PC-9 (cell line): ENCODE data around the gene MYO1H. TPM values are rescaled to one million over a fixed set of nuclear protein-coding genes. Genes with fewer than 3 reads are reported as not detected.

Source experiments
- BruUV-seq: library from RNA; stranded (reverse); fragments of 400-500 nt; replicated peaks from 2 replicates; lab custom pipeline; 2021; lab: Mats Ljungman, UMichigan
- CTCF ChIA-PET: fragments of 300-600 bp; sonication (Branson Sonifier 250); formaldehyde crosslinking; loops from one replicate; lab custom pipeline; 2022; ENCODE audit warnings: antibody characterized with exemption; lab: Charles Lee
- POLR2A ChIA-PET: fragments of 300-600 bp; sonication (Branson Sonifier 250); formaldehyde crosslinking; loops from one replicate; lab custom pipeline; 2022; ENCODE audit warnings: antibody characterized with exemption; ENCODE audit not compliant: unreplicated experiment; lab: Charles Lee
- DNase-seq, 2 experiments: peaks; one replicate each; pipeline versions ENCODE4 v3.0.0 to v3.0.0-alpha.2; 2015 to 2022; ENCODE audit warnings: mixed read lengths in 1 of 2
- H2AFZ ChIP-seq: fragments of 200-600 bp; sonication (generic); 2 replicates; pipeline ENCODE4 v1.8.1; 2017; ENCODE audit warnings: antibody characterized with exemption
- H3F3A ChIP-seq: fragments of 200-600 bp; sonication (generic); 2 replicates; pipeline ENCODE4 v1.8.1; 2017; ENCODE audit warnings: antibody characterized with exemption, mild to moderate bottlenecking, low read depth; ENCODE audit not compliant: insufficient read depth
- H3K27ac ChIP-seq: fragments of 200-600 bp; sonication (generic); 2 replicates; pipeline ENCODE4 v1.6.1; 2016; ENCODE audit warnings: mixed run types
- H3K27me3 ChIP-seq: fragments of 200-600 bp; sonication (generic); 2 replicates; pipeline ENCODE4 v1.6.1; 2016; ENCODE audit warnings: low read depth, mixed run types; ENCODE audit not compliant: insufficient read depth
- H3K36me3 ChIP-seq: fragments of 200-600 bp; sonication (generic); 2 replicates; pipeline ENCODE4 v1.6.1; 2016; ENCODE audit warnings: low read depth, mixed run types
- H3K4me1 ChIP-seq: fragments of 200-600 bp; sonication (generic); replicated peaks from 2 replicates; pipeline ENCODE4 v1.6.1; 2016; ENCODE audit warnings: mixed run types; ENCODE audit not compliant: insufficient read depth
- H3K4me2 ChIP-seq: fragments of 200-600 bp; sonication (generic); 2 replicates; pipeline ENCODE4 v1.6.1; 2017; ENCODE audit warnings: mixed run types
- H3K4me3 ChIP-seq: fragments of 200-600 bp; sonication (generic); 2 replicates; pipeline ENCODE4 v1.6.1; 2016; ENCODE audit warnings: mixed run types
- H3K79me2 ChIP-seq: fragments of 200-600 bp; sonication (generic); 2 replicates; pipeline ENCODE4 v1.6.1; 2017; ENCODE audit warnings: low read depth, mixed run types
- H3K9me2 ChIP-seq: fragments of 200-600 bp; sonication (generic); 2 replicates; pipeline ENCODE4 v1.8.1; 2017; ENCODE audit warnings: mild to moderate bottlenecking; ENCODE audit not compliant: insufficient read depth
- H3K9me3 ChIP-seq: fragments of 200-600 bp; sonication (generic); 2 replicates; pipeline ENCODE4 v1.8.1; 2016; ENCODE audit warnings: low read depth; ENCODE audit not compliant: insufficient read depth
- H4K20me1 ChIP-seq: fragments of 200-600 bp; sonication (generic); 2 replicates; pipeline ENCODE4 v1.8.1; 2017; ENCODE audit not compliant: insufficient read depth
- EZH2 ChIP-seq: fragments of 200-600 bp; sonication (generic); IDR thresholded peaks from 2 replicates; pipeline ENCODE4 v1.8.0; 2017; ENCODE audit warnings: antibody characterized with exemption, low read depth
- intact Hi-C: fragments of 100-400 bp; cut with micrococcal nuclease; formaldehyde crosslinking; loops from one replicate; pipeline ENCODE4 v1.10.0; 2022; ENCODE audit not compliant: unreplicated experiment
- total RNA-seq: library from RNA; stranded (reverse); gene quantifications from 2 replicates; pipeline ENCODE4 v1.2.3, GENCODE V29; 2021
- TF ChIP-seq, protein P1 (sequence below): fragments of 200-600 bp; sonication (generic); conservative IDR thresholded peaks from 2 replicates; pipeline ENCODE4 v1.6.1; 2017; ENCODE audit warnings: mixed run types, antibody characterized with exemption, mild to moderate bottlenecking, moderate library complexity

Gene MYO1H
- total RNA-seq, 1 experiment from 2014 or later, result not detected

DNA sequence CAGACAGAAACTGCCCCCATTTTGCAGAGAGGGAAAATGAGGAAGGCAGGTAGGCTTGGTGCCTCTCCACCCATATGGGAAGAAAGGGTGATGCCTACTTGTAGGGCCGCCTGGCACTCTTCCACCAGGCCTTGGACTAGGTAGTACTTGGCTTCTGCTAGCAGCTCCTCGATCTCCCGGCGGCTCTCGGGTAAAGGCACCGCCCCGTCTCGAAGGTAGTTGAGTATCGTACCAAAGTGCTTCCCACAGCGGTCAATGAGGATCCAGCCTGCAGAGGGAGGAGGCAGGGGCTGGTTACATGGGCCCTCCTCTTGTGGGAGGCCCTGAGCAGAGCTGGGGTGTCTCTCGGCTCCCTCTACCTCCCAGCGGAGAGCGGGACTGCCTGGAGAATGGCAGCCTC lies 112.8 kb downstream of the MYO1H start:
- Histone ChIP-seq H3K27ac (peak overlapping the region; percentile 94), H3K4me1 (peaks cover 53% of the 10 kb centered on the region), H3F3A (peaks cover 46% of the 10 kb centered on the region), H3K27me3 (no peaks in the 10 kb centered on the region), H3K79me2 (peaks cover 62% of the 10 kb centered on the region), H2AFZ (no peak overlapping the region), H3K36me3 (peaks cover 10% of the 10 kb centered on the region; the same call in 1 of the 2 replicates), H3K4me3 (no peak overlapping the region), H3K9me2 (no peaks in the 10 kb centered on the region), H4K20me1 (peaks cover 5% of the 10 kb centered on the region; the same call in 1 of the 2 replicates), H3K9me3 (no peaks in the 10 kb centered on the region), H3K4me2 (peak overlapping the region; percentile 73; the same call in 1 of the 2 replicates)
- TF ChIP-seq EZH2, result no peak
- TF ChIP-seq, protein P1, sequence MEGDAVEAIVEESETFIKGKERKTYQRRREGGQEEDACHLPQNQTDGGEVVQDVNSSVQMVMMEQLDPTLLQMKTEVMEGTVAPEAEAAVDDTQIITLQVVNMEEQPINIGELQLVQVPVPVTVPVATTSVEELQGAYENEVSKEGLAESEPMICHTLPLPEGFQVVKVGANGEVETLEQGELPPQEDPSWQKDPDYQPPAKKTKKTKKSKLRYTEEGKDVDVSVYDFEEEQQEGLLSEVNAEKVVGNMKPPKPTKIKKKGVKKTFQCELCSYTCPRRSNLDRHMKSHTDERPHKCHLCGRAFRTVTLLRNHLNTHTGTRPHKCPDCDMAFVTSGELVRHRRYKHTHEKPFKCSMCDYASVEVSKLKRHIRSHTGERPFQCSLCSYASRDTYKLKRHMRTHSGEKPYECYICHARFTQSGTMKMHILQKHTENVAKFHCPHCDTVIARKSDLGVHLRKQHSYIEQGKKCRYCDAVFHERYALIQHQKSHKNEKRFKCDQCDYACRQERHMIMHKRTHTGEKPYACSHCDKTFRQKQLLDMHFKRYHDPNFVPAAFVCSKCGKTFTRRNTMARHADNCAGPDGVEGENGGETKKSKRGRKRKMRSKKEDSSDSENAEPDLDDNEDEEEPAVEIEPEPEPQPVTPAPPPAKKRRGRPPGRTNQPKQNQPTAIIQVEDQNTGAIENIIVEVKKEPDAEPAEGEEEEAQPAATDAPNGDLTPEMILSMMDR, result no peak
- DNase-seq, result no peak
- ChIA-PET CTCF (no interaction called here), POLR2A (no interaction called here)
- intact Hi-C loops, result no loop called here
- no TSS peak for BruUV-seq

DNA sequence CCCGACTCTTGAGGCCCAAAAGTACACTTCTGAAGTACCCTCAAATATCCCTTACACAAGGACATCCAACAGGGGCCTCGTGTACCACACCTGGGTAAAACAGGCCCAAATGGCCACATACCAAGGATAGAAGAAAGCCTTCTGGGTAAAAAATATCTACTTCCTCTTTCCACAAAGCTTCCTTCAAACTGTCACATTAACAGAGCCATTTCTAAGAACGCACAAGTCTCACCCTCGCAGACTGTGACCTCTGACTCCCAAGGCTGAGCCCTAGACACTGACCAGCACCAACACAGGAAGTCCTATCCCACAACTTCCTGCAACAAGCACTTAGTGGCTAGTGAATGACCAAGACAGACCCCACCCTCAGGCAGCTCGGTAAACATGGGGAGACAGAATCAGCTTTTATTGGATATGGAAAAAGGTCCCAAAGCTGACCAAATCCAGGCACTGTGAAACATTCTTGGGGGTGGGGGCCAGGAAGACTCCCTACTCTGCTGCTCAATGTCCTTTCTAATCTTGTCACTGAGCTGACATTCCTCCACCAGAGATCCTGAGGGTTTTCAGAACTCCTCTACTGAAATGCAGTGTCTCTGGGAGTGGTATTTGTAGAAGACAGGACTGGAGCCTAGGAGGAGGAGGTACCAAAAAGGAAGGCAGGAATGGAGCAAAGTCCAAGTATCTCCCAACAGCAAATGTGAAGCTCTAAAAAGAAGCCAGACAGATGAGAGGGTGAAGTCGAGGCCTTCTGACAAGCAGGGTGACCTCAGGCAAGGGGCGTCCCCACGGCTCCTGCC lies 113.5 kb downstream of the MYO1H start:
- Histone ChIP-seq H3K4me2 (peak overlapping the region; percentile 73), H3K79me2 (peaks cover 69% of the 10 kb centered on the region), H3K4me3 (no peak overlapping the region), H3K9me3 (no peaks in the 10 kb centered on the region), H3K27me3 (no peaks in the 10 kb centered on the region), H3K27ac (peak overlapping the region; percentile 94), H3K36me3 (peaks cover 10% of the 10 kb centered on the region; the same call in 1 of the 2 replicates), H3F3A (peaks cover 46% of the 10 kb centered on the region), H2AFZ (no peak overlapping the region), H4K20me1 (peaks cover 8% of the 10 kb centered on the region; the same call in 1 of the 2 replicates), H3K9me2 (no peaks in the 10 kb centered on the region), H3K4me1 (peaks cover 53% of the 10 kb centered on the region)
- ChIA-PET CTCF (interaction anchor here (0.9 kb wide), 1 partner anchor 28 kb away, joined by 4 read pairs; no protein-coding TSS in a partner anchor), POLR2A (no interaction called here)
- TF ChIP-seq EZH2, result no peak
- TF ChIP-seq, protein P1, result no peak
- intact Hi-C loops, result no loop called here
- DNase-seq, result peak in 1 of 2 experiments; percentile 43
- BruUV-seq, result no TSS peak

DNA sequence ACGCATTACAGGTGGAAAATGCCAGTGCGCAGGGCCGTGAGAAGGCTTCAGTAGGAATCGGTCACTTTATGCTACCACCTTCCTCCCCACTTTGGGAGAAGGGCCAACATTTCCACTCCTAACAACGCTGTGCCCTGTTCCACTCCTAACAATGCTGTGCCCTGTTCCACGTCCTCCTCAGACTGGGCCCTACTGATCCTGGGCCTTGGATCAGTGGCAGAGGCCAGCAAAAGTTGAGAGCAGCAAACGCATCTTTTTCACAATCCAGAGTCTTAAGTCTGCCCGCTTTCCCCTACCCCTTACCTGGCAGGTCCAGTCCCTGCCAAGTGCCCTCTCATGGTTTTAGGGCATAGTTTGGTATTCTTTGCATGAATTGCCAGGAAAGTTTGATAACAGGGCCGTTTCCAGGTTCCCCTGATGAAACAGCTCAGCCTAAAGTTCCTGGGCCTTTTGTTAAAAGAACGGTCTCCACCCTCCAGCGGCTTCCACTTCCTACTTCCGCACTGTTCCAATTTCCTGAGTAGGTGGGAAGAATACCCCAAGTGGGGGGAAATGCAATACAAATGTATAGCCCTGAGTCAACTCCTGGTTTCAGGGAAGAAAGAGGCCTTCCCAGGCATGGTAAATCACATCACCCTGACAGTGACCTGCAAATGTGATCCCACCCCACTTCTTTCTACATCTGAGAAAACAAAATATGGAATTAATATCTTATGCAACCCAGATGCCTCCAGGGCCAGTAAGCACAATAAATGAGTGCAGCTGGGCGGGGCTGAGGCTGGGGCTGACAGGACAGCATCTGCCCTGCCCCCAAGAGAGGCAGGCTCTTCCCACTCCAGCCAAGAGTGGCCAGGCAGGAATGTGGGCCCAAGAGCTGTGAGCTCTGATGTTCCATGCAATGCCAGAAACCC lies 114.4 kb downstream of the MYO1H start:
- Histone ChIP-seq H2AFZ (no peak overlapping the region), H3K79me2 (peaks cover 76% of the 10 kb centered on the region), H3K9me3 (no peaks in the 10 kb centered on the region), H3K4me3 (peak overlapping the region; percentile 14; the same call in 1 of the 2 replicates), H3K4me2 (peak overlapping the region; percentile 73), H3K27me3 (no peaks in the 10 kb centered on the region), H3K4me1 (peaks cover 53% of the 10 kb centered on the region), H4K20me1 (peaks cover 8% of the 10 kb centered on the region; the same call in 1 of the 2 replicates), H3F3A (peaks cover 46% of the 10 kb centered on the region), H3K9me2 (no peaks in the 10 kb centered on the region), H3K36me3 (peaks cover 5% of the 10 kb centered on the region; the same call in 1 of the 2 replicates), H3K27ac (peak overlapping the region; percentile 94)
- BruUV-seq, result no TSS peak
- CTCF ChIA-PET, result interaction anchor here (0.9 to 1.5 kb wide), 3 partner anchors 29 to 34 kb away, joined by 4 to 12 read pairs (median 4); no protein-coding TSS in a partner anchor
- POLR2A ChIA-PET, result interaction anchor here (0.5 to 1.2 kb wide), 3 partner anchors 15 to 1843 kb away, joined by 6 to 7 read pairs (median 7); partner anchors contain the start of genes KCTD10 and UBE3B
- intact Hi-C loops, result loop anchor here (2.0 kb wide), 3 partner anchors 15 to 125 kb away; partner anchors contain the start of genes KCTD10 and UBE3B
- DNase-seq, result peak; percentile 86 to 91
- TF ChIP-seq, protein P1, result no peak
- no peak for TF ChIP-seq EZH2
